ENCODE measurements around the gene HSBP1. TPM values are rescaled to one million over a fixed set of nuclear protein-coding genes. Genes with fewer than 3 reads are reported as not detected.

The HSBP1 gene
- total RNA-seq, 2 donors from 2014 or later = 229 to 239 TPM

DNA sequence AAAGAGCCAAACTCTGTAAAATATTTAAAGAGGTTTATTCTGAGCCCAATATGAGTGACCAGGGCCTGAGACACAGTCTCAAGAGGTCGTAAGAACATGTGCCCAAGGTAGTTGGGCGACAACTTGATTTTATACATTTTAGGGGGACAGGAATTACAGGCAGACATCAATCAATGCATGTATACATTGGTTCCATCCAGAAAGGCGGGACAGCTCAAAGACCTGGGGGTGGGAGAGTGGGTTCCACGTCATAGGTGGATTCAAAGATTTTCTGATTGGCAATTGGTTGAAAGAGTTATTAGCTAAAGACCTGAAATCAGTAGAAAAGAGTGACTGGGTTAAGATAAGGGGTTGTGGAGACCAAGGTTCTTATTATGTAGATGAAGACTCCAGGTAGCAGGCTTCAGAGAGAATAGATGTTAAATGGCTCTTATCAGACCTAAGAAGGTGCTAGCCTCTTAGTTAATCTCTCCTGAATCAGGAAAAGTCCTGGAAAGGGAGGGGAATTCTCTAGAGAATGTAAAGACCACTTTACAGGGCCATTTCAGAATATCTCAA is 32.4 kb downstream of the HSBP1 start:
- H3K27me3 ChIP-seq (ENCODE audit: control insufficient read depth, insufficient read depth, low read length, poor library complexity, severe bottlenecking) = no peaks in the 10 kb centered on the region
- WGBS, 2 experiments (ENCODE audit: insufficient coverage in 1 of 2, insufficient read length in 1 of 2) = 30 to 53% methylated on average over 4 of the region's 4 CpGs
- no peaks in the 10 kb centered on the region for H3K27me3 Mint-ChIP-seq (ENCODE audit: insufficient read depth)
- no peak overlapping the region for H3K4me3 Mint-ChIP-seq
- peaks cover 4% of the 10 kb centered on the region for H3K36me3 Mint-ChIP-seq (ENCODE audit: low read depth)
- H3K36me3 ChIP-seq (ENCODE audit: control insufficient read depth, insufficient read depth, low read length) = no peaks in the 10 kb centered on the region
- DNase-seq = peak; percentile 78
- H3K4me1 Mint-ChIP-seq = peaks cover 44% of the 10 kb centered on the region
- H3K27ac Mint-ChIP-seq = peak overlapping the region; percentile 91
- H3K4me3 ChIP-seq (ENCODE audit: low read length) = no peak overlapping the region
- TF ChIP-seq, protein P1, sequence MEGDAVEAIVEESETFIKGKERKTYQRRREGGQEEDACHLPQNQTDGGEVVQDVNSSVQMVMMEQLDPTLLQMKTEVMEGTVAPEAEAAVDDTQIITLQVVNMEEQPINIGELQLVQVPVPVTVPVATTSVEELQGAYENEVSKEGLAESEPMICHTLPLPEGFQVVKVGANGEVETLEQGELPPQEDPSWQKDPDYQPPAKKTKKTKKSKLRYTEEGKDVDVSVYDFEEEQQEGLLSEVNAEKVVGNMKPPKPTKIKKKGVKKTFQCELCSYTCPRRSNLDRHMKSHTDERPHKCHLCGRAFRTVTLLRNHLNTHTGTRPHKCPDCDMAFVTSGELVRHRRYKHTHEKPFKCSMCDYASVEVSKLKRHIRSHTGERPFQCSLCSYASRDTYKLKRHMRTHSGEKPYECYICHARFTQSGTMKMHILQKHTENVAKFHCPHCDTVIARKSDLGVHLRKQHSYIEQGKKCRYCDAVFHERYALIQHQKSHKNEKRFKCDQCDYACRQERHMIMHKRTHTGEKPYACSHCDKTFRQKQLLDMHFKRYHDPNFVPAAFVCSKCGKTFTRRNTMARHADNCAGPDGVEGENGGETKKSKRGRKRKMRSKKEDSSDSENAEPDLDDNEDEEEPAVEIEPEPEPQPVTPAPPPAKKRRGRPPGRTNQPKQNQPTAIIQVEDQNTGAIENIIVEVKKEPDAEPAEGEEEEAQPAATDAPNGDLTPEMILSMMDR (conservative IDR thresholded peaks at IDR 0.05) = no peak
- peaks cover 36% of the 10 kb centered on the region for H3K9me3 ChIP-seq (ENCODE audit: control insufficient read depth, low read length)
- peaks cover 5% of the 10 kb centered on the region for H3K4me1 ChIP-seq (ENCODE audit: control insufficient read depth, insufficient read depth, low read length)
- H3K9ac ChIP-seq (ENCODE audit: extremely low read depth, low read length, poor library complexity, severe bottlenecking) = no peak overlapping the region
- H3K27ac ChIP-seq (ENCODE audit: low read depth, low read length) = peak overlapping the region; percentile 13
- H3K9me3 Mint-ChIP-seq = peaks cover 31% of the 10 kb centered on the region

DNA sequence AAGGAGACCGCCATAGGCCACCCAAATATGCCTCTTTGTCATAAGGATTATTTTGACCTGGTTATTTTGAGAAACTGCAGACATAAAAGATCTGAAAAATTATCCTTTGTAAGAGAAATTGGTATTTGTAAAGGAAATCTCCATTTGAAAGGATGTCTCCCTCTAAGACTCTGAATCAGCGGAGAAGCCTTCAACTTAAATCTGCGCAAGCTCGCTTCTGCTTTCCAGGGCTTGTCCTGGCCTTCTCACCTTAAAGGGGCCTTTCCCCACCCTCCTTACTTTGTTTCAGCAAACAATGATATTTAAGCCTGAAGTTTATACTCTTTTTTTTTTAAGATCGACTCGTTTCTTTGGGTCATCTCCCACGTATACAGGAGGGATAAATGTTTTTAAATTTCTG is 34.5 kb downstream of the HSBP1 start:
- Mint-ChIP-seq H3K27ac (peak overlapping the region; percentile 88), H3K4me3 (no peak overlapping the region), H3K36me3 (ENCODE audit: low read depth) (peaks cover 4% of the 10 kb centered on the region), H3K9me3 (peaks cover 31% of the 10 kb centered on the region), H3K4me1 (peaks cover 38% of the 10 kb centered on the region), H3K27me3 (ENCODE audit: insufficient read depth) (no peaks in the 10 kb centered on the region)
- Histone ChIP-seq H3K27me3 (ENCODE audit: control insufficient read depth, insufficient read depth, low read length, poor library complexity, severe bottlenecking) (no peaks in the 10 kb centered on the region), H3K27ac (ENCODE audit: low read depth, low read length) (no peak overlapping the region), H3K36me3 (ENCODE audit: control insufficient read depth, insufficient read depth, low read length) (no peaks in the 10 kb centered on the region), H3K4me1 (ENCODE audit: control insufficient read depth, insufficient read depth, low read length) (peaks cover 5% of the 10 kb centered on the region), H3K9me3 (ENCODE audit: control insufficient read depth, low read length) (peaks cover 24% of the 10 kb centered on the region), H3K4me3 (ENCODE audit: low read length) (no peak overlapping the region), H3K9ac (ENCODE audit: extremely low read depth, low read length, poor library complexity, severe bottlenecking) (no peak overlapping the region)
- 70 to 72% methylated on average over 5 to 7 of the region's 7 CpGs for WGBS, 2 experiments (ENCODE audit: insufficient coverage in 1 of 2, insufficient read length in 1 of 2)
- DNase-seq = peak; percentile 48
- TF ChIP-seq, protein P1 (conservative IDR thresholded peaks at IDR 0.05) = no peak

DNA sequence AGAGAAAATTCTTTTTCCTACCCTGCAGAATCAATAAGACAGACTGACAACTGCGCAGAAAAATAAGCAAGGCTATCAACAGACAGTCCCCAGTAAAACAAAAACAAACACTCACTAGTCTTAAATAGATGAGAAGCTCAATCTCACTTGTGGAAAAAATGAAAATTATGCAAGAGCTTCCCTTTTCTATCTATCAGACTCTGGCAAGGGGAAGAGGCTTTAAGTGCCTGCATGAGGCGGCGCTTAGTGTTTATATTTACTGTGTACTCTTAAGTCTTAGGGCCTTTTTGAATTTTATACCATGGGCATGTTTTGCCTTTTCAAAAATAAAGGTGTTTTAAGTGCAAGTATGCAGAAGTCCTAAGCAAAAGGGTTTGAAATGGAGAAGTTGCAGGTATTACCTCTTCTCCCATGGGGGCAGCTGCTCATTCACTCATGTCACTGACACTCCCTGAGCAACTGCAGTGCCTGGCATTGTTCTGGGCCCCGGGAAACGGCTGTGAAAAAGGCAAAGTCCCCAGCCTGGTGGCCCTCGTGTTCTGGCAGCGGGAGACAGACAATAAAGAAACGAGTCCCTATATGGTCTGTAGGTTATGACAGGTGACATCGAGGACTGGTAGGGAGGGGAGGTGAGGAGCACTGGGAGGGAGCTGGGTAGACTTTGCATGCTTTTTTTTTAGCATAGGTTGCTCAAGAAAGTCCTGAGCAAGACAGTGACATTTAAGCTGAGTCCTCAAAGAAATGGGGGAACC is 35.2 kb downstream of the HSBP1 start:
- H3K4me1 Mint-ChIP-seq = peaks cover 44% of the 10 kb centered on the region
- no peaks in the 10 kb centered on the region for H3K36me3 Mint-ChIP-seq (ENCODE audit: low read depth)
- TF ChIP-seq, protein P1 (conservative IDR thresholded peaks at IDR 0.05) = no peak
- Histone ChIP-seq H3K9ac (ENCODE audit: extremely low read depth, low read length, poor library complexity, severe bottlenecking) (no peak overlapping the region), H3K36me3 (ENCODE audit: control insufficient read depth, insufficient read depth, low read length) (no peaks in the 10 kb centered on the region), H3K4me3 (ENCODE audit: low read length) (no peak overlapping the region), H3K9me3 (ENCODE audit: control insufficient read depth, low read length) (peaks cover 18% of the 10 kb centered on the region), H3K27ac (ENCODE audit: low read depth, low read length) (no peak overlapping the region), H3K4me1 (ENCODE audit: control insufficient read depth, insufficient read depth, low read length) (peaks cover 5% of the 10 kb centered on the region), H3K27me3 (ENCODE audit: control insufficient read depth, insufficient read depth, low read length, poor library complexity, severe bottlenecking) (no peaks in the 10 kb centered on the region)
- 71 to 74% methylated on average over 1 to 9 of the region's 9 CpGs for WGBS, 2 experiments (ENCODE audit: insufficient coverage in 1 of 2, insufficient read length in 1 of 2)
- no peak overlapping the region for H3K4me3 Mint-ChIP-seq
- DNase-seq = peak; percentile 68
- peak overlapping the region; percentile 88 for H3K27ac Mint-ChIP-seq
- no peaks in the 10 kb centered on the region for H3K27me3 Mint-ChIP-seq (ENCODE audit: insufficient read depth)
- peaks cover 27% of the 10 kb centered on the region for H3K9me3 Mint-ChIP-seq

Measured in endodermal cell (in vitro differentiated cells).